GM12875 (cell line): Measurements from ENCODE around the gene IL18R1.
"Not testable (repeated sequence)": the region's sequence is repeated elsewhere in the genome, so short reads cannot be mapped to it uniquely, and the experiment has no call there.

Source experiments
- H3K4me3 ChIP-seq: one replicate; pipeline ENCODE4 v1.5.1; 2011; ENCODE audit warnings: low read depth, low read length, control low read depth
- TF ChIP-seq, protein P1 (sequence below): IDR thresholded peaks from 2 replicates; pipeline ENCODE4 v1.5.1; 2011; ENCODE audit warnings: low read depth, mild to moderate bottlenecking, control low read depth, inconsistent platforms, low read length, moderate library complexity, borderline replicate concordance; ENCODE audit not compliant: insufficient read depth

IL18R1 gene

GRCh38 chr2:102315921-102316320, 39.7 kb upstream of the IL18R1 start:
- no peak overlapping the region for H3K4me3 ChIP-seq
- TF ChIP-seq, protein P1, sequence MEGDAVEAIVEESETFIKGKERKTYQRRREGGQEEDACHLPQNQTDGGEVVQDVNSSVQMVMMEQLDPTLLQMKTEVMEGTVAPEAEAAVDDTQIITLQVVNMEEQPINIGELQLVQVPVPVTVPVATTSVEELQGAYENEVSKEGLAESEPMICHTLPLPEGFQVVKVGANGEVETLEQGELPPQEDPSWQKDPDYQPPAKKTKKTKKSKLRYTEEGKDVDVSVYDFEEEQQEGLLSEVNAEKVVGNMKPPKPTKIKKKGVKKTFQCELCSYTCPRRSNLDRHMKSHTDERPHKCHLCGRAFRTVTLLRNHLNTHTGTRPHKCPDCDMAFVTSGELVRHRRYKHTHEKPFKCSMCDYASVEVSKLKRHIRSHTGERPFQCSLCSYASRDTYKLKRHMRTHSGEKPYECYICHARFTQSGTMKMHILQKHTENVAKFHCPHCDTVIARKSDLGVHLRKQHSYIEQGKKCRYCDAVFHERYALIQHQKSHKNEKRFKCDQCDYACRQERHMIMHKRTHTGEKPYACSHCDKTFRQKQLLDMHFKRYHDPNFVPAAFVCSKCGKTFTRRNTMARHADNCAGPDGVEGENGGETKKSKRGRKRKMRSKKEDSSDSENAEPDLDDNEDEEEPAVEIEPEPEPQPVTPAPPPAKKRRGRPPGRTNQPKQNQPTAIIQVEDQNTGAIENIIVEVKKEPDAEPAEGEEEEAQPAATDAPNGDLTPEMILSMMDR = no peak

DNA sequence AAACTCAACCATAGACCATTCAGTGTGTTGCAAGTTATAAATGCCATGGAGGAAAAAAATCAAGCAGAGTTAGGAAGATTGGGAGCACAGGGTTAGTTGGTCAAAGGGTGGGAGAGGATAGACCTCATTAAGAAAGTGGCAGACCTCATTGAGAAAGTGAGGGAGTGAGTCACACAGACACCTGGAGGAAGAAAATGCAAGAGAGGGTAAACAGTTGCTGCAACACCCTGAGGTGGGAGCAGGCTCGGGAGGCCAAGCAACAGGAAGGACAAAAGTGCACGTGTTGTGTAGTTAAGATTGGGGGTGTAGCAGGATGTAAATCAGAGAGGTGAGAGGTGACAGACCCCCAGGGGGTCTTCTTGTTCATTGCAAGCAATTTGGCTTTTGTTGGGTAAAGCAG, 37.9 kb upstream of the IL18R1 start:
- no peak overlapping the region for H3K4me3 ChIP-seq
- TF ChIP-seq, protein P1 = no peak

GRCh38 chr2:102318437-102318836, 37.2 kb upstream of the IL18R1 start:
- no peak overlapping the region for H3K4me3 ChIP-seq
- TF ChIP-seq, protein P1 = no peak

- no peak overlapping the region for H3K4me3 ChIP-seq
- TF ChIP-seq, protein P1 = no peak
These were observed 33.5 kb upstream of the IL18R1 start for GRCh38 chr2:102321941-102322719.

- not testable (repeated sequence) for H3K4me3 ChIP-seq
These were observed 30.7 kb upstream of the IL18R1 start for GRCh38 chr2:102324914-102325313.

GRCh38 chr2:102331311-102331980, 24.1 kb upstream of the IL18R1 start:
- TF ChIP-seq, protein P1 = no peak
- no peak overlapping the region for H3K4me3 ChIP-seq

More at GRCh38 chr2:102324914-102325313, 30.7 kb upstream of the IL18R1 start:
- TF ChIP-seq, protein P1 = 0 out of 2 replicates have a peak, but pooled peaks have one; percentile 4
